NCI-H748 treated with DMSO at 0.1 percent for 48 hours (cell line): Measurements from ENCODE around the gene SKOR2.
"Not testable (repeated sequence)": the region's sequence is repeated elsewhere in the genome, so short reads cannot be mapped to it uniquely, and the experiment has no call there.

Experiments used
- DNase-seq: peaks from one replicate; lab custom pipeline; 2025; lab: John Stamatoyannopoulos, UW

The SKOR2 gene

GRCh38 chr18:47203626-47204464 lies 47.6 kb downstream of the SKOR2 start:
- no peak for DNase-seq

- not testable (repeated sequence) for DNase-seq
Observed at GRCh38 chr18:47195961-47196360, 55.5 kb downstream of the SKOR2 start.

GRCh38 chr18:47191961-47192360 lies 59.5 kb downstream of the SKOR2 start:
- no peak for DNase-seq

GRCh38 chr18:47187721-47188120 lies 63.7 kb downstream of the SKOR2 start:
- no peak for DNase-seq

GRCh38 chr18:47184419-47185050 lies 66.9 kb downstream of the SKOR2 start:
- DNase-seq, result no peak

GRCh38 chr18:47182156-47182555 lies 69.3 kb downstream of the SKOR2 start:
- not testable (repeated sequence) for DNase-seq

DNA sequence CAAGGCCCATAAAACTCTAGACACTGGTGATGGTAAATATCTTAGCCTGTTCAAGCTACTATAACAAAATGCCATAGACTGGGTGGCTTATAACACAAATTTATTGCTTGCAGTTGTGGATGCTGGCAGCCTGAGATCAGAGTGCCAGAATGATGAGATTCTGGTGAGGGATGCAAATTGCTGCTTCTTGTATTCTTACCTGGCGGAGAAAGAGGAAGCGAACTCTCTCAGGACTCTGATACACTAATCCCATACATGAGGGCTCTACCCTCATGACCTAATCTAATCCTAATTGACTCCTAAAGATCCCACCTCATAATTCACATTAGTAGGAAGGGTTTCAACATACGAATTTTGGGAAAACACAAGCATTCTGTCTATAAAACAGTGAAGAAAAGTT lies 70.7 kb downstream of the SKOR2 start:
- DNase-seq, result no peak

DNA sequence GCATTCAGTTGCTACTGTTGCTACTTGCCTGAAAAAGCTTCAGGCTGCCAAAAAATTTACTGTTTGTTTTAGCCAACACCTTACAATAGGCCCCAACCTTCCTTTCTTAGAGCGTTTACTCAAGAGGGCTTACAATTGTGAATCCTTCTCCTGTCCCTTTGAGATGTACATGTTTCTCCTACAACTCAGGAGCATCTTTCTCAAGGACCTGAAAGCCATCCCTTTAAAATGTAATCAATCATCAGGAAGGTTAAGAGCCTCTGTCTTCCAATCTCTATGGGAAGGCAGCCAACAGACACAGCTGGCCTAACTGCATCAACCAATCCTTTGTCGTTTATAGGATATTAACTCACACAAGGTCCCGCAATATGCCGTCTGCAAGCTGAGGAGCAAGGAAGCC lies 71.9 kb downstream of the SKOR2 start:
- no peak for DNase-seq

- DNase-seq, result peak; percentile 88
Observed at GRCh38 chr18:47175898-47176575, 75.4 kb downstream of the SKOR2 start, which contains the start of gene IER3IP1. Gene IER3IP1 (minus strand): TSS chr18:47176364. CDS start chr18:47176277, 87 bp downstream.

DNA sequence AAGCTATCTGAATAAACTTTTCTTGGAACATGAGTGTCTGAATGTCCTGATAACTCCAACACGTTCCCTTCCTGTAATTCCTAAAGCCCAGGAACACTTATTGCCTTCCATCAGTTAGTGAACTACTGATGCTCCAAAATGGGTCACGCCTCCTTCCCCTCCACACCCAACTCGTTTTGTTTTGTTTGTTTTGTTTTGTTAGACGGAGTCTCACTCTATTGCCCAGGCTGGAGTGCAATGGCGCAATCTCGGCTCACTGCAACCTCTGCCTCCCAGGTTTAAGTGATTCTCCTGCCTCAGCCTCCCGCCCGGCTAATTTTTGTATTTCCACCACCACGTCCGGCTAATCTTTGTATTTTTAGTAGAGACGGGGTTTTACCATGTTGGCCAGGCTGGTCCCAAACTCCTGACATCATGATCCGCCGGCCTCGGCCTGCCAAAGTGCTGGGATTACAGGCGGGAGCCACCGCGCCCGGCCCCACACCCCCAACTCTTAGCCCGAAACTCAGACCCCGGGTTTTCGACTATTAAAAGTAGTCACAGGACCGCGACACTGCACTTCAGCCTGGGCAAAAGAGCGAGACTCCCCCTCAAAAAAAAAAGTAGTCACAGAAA lies 76.1 kb downstream of the SKOR2 start:
- DNase-seq, result no peak

DNA sequence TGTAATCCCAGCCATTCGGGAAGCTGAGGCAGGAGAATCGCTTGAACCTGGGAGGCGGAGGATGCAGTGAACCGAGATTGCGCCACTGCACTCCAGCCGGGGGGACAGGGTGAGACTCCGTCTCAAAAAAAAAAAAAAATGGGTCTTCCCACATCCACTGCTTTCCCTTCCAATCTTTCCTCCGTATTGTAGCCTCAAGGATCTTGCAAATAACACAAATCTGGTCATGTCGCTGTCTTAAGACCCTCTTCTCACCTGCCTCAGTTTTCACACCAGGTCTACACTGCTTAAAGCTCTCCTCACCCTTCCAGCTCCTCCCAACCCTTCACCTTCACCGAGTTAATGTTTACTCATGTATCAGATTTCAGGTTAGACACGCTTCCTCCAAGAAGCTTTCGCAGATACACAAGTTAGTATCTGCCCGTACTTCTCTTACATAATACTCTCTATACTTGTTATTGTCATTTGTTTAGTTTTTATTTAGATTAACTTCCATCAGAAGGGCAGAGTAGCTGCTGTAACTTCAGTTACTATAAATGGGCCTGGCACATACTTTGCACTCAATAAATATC lies 76.8 kb downstream of the SKOR2 start:
- no peak for DNase-seq

DNA sequence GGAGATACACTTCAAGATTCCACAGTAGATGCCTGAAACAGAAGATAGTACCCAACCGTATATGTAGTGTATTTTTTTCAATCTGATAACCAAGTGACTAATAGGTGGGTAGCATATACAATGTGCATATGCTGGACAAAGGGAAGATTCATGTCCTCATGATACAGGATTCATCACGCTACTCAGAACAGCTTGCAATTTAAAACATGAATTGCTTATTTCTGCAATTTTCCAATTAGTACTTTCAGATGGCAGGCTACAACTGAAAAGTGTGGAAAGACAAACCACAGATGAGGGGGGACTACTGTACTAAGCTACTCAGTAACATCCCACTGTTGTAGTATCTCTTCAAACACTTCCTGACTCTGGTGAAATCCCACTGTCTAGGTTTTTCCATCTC lies 79.0 kb downstream of the SKOR2 start:
- DNase-seq, result no peak

DNA sequence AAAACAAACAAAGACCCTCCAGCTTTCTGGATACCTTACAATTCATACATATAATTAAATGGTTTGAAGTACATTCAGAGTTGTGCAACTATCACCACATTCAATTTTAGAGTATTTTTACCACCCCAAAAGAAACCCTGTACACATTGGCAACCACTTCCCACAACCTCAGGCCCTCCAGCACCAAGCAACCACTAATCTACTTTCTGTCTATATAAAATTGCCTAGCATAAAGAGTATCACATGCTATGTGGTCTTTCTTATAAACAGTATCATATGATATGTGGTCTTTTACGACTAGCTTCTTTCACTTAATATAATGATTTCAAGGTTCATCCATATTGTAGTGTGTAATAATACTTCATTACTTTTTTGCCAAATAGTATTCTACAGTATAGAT lies 82.5 kb downstream of the SKOR2 start:
- no peak for DNase-seq

DNA sequence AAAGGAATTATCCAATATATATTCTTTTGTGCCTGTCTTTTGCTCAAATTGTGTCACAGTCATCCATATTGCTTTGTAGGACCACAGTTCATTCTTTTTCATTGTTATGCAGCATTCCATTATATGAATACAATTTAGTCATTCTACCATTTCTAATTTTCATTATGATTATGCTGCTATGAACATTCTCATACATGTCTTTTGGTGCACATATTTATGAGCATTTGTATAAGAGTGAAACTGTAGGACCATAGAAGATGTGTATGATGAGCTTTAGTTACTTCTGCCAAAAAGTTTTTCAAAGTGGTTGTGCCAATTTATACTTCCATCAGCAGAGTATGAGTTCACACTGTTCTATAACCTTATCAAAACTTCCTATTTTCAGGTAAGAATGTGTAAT lies 83.0 kb downstream of the SKOR2 start:
- DNase-seq, result no peak

DNA sequence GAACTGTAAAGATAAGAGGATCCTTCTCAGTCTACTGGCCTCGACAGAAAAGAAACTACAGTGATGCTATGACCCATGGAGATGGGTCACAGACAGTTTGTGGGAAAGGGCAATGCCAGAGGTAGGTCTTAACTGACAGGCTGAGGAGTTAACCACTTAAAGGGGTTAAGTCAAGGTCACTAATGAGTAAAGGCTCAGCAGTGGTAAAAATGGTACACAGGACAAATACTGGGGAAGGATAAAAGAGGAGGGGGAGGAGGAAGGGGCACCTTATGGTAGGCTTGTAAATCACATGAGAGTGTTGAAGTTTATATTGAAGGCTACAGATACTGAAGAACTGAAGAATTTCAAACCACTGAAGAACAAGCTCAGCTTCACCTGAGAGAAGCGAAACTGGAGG lies 85.2 kb downstream of the SKOR2 start:
- no peak for DNase-seq

DNA sequence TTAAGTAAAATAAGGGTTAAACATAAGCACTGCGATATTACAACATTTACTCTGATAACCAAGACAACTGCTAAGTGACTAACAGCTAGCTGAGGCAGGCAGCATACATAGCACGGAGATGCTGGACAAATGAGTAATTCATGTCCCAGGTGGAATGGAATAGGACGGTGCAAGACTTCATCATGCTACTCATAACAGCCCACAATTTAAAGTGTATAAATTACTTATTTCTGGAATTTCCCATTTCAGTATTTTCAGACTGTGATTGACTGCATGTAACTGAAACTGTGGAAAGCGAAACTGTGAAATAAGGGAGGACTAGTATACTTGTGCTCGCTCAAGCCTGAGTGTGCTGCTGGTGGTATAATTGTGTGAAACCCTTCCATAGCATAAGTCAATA lies 88.2 kb downstream of the SKOR2 start:
- DNase-seq, result no peak

DNA sequence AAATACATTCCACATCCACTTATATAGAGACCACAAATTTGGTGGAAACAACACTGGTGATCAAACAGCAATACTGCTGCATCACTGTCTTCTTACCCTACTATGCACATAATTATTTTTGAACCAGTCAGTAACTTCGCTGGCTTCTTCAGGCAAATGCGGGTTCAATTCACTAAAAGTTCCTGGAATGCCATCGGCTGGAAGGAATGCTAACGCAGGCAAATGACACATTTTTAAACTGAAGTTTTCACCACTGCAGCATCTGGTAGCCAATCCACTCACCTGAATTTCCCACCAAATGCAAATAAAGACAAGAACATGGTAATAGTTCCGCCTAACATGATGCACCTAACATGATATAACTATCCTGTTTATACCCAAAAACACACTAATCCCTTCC lies 91.2 kb downstream of the SKOR2 start:
- DNase-seq, result no peak

DNA sequence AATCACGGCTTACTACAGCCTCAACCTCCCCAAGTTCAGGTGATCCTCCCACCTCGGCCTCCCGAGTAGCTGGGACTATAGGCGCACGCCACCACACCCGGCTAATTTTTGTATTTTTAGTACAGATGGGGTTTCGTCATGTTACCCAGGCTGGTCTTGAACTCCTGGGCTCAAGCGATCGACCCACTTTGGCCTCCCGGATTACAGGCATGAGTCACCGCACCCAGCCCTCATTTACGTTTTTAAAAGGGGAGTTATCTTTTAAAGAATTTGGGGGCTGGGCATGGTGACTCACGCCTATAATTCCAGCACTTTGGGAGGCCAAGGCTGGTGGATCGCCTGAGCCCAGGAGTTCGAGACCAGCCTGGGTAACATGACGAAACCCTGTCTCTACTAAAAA lies 93.1 kb downstream of the SKOR2 start:
- not testable (repeated sequence) for DNase-seq
